GM15510 (cell line): ENCODE data around the gene EXOC6B.

ENCODE experiments used
- POLR2A ChIP-seq: IDR thresholded peaks from 3 replicates; pipeline ENCODE4 v1.6.1; 2011; ENCODE audit warnings: borderline replicate concordance; ENCODE audit not compliant: insufficient read length; ENCODE audit errors: extremely low read depth

Gene EXOC6B

DNA sequence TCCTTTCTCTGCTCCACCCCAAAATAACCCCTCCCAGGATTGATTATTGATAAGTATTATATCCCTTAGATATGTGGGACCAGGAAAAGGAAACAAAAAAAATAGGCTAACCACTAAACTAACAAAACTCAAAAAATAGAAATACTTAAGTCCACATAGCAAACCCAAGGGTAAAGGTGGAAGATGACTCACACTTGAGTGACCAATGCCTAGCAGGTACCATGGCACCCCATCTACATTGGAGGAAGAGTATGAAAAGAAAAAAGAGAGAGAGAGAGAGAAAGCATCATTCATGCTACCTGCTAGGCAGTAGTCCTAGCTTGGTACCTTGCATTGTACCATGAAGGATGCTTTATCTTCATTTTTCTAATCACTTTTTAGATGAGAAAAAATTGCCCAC is 6.3 kb downstream of the EXOC6B start:
- TF ChIP-seq POLR2A = no peak

DNA sequence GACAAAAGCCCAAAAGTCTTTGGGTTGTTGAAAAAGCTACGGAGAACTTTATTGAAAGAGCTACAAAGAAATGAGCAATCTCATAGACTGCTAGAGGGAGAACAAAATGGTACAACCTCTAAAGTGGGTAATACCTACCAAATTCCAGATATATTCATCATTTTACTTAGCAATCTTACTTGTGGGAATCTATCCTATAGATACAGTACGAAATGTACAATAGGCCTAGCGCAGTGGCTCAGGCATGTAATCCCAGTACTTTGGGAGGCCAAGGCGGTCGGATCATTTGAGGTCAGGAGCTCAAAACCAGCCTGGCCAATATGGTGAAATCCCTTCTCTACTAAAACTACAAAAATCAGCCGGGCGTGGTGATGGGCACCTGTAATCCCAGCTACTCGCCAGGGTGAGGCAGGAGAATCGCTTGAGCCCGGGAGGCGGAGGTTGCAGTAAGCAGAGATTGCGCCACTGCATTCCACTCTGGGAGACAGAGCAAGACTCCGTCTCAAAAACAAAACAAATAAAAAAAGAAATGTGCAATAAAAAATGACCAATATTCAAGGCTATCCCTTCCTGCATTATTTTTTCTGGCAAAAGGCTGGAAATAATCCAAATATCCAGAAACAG is 10.1 kb downstream of the EXOC6B start:
- TF ChIP-seq POLR2A = no peak

DNA sequence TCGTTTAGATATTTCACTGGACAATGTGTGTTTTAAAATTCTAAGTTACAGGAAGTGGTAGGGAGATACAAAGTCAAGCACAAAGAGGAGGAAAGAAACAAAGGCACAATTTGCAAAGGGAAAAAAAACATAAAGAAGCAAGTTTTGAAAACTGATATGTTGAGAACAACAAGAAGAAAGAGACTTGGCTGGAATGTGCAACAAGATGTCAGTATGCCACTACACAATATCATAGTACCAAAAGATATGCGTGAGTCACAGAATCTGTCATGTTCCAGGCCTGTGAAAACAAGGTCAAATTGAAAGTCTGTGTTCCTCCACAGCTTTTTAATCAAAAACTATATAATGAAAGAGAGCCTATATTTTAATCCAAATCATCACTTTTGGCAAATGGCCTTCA is 12.0 kb downstream of the EXOC6B start:
- TF ChIP-seq POLR2A = no peak

DNA sequence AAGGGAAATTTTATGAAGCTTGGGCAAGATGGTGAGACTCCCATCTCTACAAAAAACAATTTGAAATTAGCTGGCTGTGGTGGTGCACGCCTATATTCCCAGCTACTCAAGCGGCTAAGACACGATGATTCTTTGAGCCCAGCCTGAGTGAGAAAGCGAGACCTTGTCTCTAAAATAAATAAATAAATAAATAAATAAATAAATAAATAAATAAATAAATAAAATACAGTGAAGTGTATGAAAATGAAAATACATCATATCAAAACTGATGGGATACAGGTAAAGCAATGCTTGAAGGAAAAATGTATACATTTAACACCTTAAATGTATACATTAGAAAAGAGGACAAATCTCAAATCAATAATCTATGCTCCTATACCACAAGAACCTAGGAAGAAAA is 15.7 kb downstream of the EXOC6B start:
- TF ChIP-seq POLR2A = no peak

DNA sequence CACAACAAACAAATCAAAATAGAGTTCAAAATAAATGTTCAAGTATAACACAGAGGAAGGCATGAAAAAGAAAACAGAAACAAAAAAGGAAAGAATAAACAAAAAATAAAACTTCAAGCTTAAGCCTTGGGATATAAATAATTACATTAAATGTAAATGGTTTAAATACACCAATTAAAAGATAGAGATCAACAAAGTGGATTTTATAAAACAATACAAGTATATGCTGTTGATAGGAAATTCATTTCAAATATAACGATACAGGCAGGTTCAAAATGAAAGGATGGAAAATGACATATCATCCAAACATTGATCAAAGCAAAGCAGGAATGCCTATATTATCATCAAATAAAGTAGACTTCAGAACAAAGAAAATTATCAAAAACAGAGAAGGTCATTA is 16.7 kb downstream of the EXOC6B start:
- no peak for TF ChIP-seq POLR2A

DNA sequence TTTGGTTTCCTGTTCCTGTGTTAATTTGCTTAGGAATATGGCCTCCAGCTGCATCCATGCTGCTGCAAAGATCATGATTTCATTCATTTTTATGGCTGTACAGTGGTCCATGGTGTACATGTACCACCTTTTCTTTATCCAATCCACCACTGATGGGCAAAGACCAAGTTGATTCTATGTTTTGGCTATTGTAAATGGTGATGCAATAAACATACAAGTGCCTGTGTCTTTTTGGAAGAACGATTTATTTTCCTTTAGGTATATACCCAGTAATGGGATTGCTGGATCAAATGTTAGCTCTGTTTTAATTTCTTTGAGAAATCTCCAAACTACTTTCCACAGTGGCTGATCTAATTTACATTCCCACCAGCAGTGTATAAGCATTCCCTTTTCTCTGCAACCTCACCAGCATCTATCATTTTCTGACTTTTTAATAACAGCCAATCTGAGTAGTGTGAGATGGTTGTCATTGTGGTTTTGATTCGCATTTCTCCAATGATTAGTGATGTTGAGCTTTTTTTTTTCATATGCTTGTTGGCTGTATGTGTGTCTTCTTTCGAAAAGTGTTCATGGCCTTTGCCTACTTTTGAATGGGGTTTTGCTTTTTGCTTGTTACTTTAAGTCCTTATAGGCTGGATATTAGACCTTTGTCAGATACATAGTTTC is 19.4 kb downstream of the EXOC6B start:
- TF ChIP-seq POLR2A = no peak

DNA sequence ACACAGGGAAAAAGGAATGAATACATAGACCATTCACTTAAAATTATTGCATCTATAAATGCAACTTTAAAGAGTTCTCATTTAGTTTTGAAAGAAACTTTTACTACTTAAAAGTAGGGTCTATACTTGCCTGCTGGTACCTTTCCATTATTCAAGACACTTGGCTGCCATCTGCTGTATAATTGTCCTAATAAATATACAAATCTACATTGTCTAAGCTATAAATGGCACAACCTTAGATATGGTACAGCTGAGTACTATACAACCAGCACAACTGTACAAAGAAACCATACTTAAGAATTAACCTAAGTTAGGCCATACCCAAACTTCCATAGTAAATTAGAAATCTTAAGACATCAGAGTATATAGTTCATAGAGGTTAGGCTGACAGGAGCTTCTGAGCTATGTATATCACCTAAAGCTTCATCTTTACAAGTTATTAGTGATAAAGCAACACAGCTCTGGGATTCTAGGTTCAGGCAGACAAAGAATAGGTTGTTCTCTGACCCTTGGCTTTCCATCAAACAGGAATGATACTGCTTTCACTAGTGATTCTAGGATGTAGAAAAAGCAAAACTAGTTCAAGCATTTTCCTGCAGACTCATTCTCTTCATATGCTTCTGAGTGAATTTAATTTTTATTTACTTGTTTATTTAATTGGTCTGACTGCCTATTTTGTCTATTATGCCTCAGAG is 22.1 kb downstream of the EXOC6B start:
- no peak for TF ChIP-seq POLR2A

DNA sequence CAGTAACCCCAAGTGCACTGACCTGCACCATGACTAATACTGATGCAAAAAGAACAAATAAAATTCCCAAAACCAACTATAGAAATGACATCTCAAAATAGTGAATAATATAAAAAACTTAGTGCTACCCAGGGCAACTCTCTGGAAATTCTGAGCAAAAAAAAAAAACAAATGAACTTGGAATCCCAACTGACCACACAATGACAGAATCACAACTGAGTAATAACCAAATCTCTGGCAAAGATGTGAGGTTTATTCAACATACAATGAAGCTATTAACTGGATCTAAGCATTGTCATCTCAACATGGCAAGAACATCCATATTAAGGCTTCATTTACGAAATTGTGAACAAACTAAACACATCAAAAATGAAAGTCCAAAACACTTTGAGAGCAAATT is 22.7 kb downstream of the EXOC6B start:
- TF ChIP-seq POLR2A = no peak

DNA sequence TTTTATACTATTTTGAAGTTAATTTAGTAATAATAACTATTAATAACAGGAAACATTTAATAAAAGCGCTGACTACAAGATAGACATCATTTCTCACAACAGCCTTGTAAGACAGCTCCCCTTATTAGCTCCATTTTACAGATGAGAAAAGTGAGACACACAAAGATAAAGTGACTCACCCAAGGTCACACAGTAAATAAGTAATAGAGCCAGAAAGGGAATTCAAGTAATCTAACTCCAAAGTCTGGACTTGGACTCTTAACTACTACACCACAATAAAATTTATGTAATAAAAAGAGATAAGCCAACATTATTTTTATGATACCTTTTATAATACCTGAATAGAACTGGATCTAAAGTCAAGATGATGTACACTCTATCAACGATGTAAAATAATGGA is 25.3 kb downstream of the EXOC6B start:
- TF ChIP-seq POLR2A = no peak

DNA sequence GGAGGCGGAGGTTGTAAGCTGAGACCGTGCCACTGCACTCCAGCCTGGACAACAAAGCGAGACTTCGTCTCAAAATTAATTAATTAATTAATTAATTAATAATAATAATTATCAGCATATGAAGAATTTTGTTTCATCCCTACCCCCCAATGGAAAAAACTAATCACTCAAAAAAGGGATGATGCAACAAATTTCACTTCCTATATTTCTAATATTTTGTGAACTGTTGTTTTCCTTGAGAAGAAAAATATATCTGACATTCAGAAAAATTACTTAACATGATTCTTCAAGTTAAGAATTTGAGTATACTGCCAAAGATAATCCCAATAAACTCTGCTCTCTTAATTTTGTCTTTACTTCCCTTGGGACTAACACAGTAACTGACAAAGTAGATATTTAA is 28.1 kb downstream of the EXOC6B start:
- TF ChIP-seq POLR2A = no peak

DNA sequence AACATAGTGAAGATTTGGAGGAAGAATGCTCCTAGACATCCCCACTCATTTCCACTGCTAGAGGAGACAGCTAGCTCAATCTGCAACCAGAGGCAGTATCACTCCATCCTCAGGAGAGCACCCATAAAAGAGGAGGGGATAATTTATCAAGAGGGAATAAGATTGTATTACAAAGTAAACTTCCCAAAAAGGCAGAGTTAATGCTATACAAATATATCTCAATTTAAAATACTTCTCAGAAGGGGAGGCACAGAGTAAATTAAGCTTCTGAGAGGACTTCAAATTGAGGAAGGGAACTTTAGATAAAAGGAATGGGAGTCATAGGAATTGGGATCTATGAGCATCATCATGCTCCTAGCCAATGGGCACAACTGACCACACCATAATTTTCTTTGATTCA is 29.1 kb downstream of the EXOC6B start:
- TF ChIP-seq POLR2A = no peak

DNA sequence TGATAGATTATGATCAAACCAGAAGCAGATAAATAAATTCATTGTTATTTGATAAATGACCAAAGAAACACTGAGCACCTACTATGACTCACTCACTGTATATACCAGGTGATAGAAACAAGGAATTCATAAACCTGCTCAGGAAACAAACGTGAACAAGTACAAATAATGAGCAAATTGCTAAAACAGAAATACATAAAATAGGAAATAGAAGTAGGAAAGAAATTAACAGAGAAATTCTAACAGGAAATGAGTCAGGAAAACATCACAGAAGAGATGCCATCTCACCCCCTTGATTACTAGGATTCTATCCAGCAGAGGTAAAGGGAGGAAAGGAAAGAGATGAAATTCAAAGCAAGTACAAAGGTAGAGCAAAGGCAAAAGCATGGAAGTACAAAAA is 31.3 kb downstream of the EXOC6B start:
- TF ChIP-seq POLR2A = no peak

DNA sequence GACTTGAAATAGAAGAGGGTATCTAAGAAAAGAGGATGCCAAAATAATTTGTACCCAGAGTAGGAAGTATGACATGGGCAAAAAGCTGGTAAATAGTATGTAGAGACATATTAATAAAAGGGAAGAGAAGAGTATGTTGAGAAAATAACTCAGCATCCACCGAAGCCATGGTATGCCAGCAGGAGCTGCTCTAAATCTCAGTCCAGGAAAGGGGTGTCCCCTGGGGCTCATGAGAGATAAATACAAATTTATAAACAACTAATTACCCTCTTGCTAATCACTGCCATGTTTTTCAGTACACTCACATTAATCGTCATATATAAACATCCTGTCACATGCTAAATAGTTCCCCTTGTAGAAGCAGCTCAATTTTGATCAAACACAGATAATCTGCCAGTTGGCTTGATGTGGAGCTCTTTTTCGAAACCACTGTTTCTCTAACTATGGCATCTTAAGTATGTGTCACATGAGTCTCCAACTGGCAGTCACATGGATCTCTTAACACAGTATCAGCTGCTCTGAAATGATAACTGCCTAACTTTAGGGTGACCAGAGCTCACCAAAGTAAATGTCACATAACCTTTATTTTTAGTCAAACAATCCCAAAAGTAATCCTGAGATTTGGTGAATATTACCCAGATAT is 31.9 kb downstream of the EXOC6B start:
- TF ChIP-seq POLR2A = no peak

DNA sequence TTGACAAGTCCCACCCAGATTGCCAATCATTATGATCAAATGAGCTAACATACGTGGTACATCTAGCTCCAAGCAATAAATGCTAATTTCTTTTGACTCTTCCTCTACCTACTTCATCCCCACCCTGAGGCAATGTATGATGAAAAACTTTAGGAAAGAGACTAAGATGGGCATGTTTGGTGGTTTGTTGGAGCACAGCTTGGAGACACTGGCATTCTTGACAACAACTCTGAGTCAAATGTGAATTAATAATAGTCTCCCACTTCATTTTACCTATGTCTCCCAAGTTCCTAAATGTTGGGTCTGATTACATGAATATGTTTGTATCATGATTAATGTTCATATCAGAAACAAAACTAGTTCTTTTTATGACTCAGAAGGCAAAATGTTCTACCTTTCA is 36.6 kb downstream of the EXOC6B start:
- TF ChIP-seq POLR2A = no peak

DNA sequence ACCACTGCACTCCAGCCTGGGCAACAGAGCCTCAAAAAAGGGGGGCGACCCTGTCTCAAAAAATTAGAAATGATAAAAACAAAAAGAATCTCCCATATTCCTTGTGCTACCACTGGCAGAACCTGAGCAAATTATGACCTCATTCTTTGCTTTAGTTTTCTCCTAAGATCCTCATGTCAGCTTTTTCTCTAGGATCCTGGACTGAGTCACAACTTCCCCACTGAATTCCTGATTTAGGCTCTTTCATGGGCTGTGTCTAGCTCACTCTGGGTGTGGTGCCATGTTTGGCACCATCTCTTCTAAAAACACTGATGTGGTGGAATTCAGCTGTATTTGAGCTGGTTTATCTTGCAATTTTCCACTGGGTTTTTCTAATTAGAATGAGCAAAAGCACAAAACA is 37.1 kb downstream of the EXOC6B start:
- no peak for TF ChIP-seq POLR2A
